Immature natural killer cell (primary cell): ENCODE results near the gene ZMAT3. TPM values are rescaled to one million over a fixed set of nuclear protein-coding genes. Genes with fewer than 3 reads are reported as not detected.
A peak's percentile ranks its signal among the peaks of the same experiment; 100 is the strongest.
"Not testable (repeated sequence)": the region's sequence is repeated elsewhere in the genome, so short reads cannot be mapped to it uniquely, and the experiment has no call there.

Experiments used
- DNase-seq, 3 donors: peaks; one replicate each; pipeline ENCODE4 v3.0.0; 2022; ENCODE audit warnings: mixed read lengths in 1 of 3
- H3K27ac Mint-ChIP-seq, 6 donors: one replicate each; pipeline ENCODE4 v1.8.0; 2020; ENCODE audit warnings: mixed read lengths in 6 of 6, mild to moderate bottlenecking in 5 of 6, inconsistent platforms in 4 of 6, moderate library complexity in 3 of 6
- H3K27me3 Mint-ChIP-seq, 3 donors: one replicate each; pipeline ENCODE4 v1.8.0; 2020 to 2021; ENCODE audit warnings: low read depth in 3 of 3, mild to moderate bottlenecking in 3 of 3, mixed read lengths in 3 of 3, moderate library complexity in 3 of 3, inconsistent platforms in 1 of 3
- H3K36me3 Mint-ChIP-seq, 3 donors: one replicate each; pipeline ENCODE4 v1.8.0; 2020; ENCODE audit warnings: mixed read lengths in 3 of 3, inconsistent platforms in 2 of 3, mild to moderate bottlenecking in 2 of 3
- H3K4me1 Mint-ChIP-seq, 2 donors: one replicate each; pipeline ENCODE4 v1.8.0; 2020; ENCODE audit warnings: inconsistent platforms in 2 of 2, mild to moderate bottlenecking in 2 of 2, mixed read lengths in 2 of 2, moderate library complexity in 1 of 2
- H3K4me3 Mint-ChIP-seq, 5 donors: one replicate each; pipeline ENCODE4 v1.8.0; 2020; ENCODE audit warnings: mild to moderate bottlenecking in 5 of 5, mixed read lengths in 5 of 5, inconsistent platforms in 3 of 5, moderate library complexity in 3 of 5
- H3K9me3 Mint-ChIP-seq, 6 donors: one replicate each; pipeline ENCODE4 v1.8.0; 2020; ENCODE audit warnings: mild to moderate bottlenecking in 6 of 6, mixed read lengths in 6 of 6, inconsistent platforms in 4 of 6, moderate library complexity in 3 of 6
- polyA plus RNA-seq, 3 donors: library from polyadenylated mRNA; unstranded; fragments of 300-500 nt; fragmentation: Illumina TruSeq; gene quantifications; one replicate each; pipeline ENCODE4 v1.2.3, GENCODE V29; 2021

Gene ZMAT3
- polyA plus RNA-seq: 10 to 100 TPM; 16.1 to 21.6 (median 20.8) TPM

- no peaks in the 10 kb centered on the region for H3K9me3 Mint-ChIP-seq
- H3K27me3 Mint-ChIP-seq: peaks cover 3 to 9% (median 3%) of the 10 kb centered on the region in 3 donors
- peak within 1 kb of the TSS; percentile 94 to 97 (median 96) for H3K4me3 Mint-ChIP-seq
- peak within 1 kb of the TSS; percentile 85 to 94 (median 90) for H3K27ac Mint-ChIP-seq
- H3K4me1 Mint-ChIP-seq: peaks cover 31 to 55% of the 10 kb centered on the region in 2 donors
- DNase-seq: peak; percentile 82 to 85 (median 83)
- H3K36me3 Mint-ChIP-seq: peaks cover 5 to 8% (median 6%) of the 10 kb centered on the region in 3 donors
Measured at GRCh38 chr3:179071323-179072099, at the start of gene ZMAT3. TSS of gene ZMAT3 (minus strand) at chr3:179071809. CDS start at chr3:179067752, 4,057 bp downstream.

- no peak for DNase-seq
- Mint-ChIP-seq H3K4me3 (no peak overlapping the region), H3K36me3 (no peaks in the 10 kb centered on the region), H3K27ac (no peak overlapping the region), H3K9me3 (no peaks in the 10 kb centered on the region), H3K4me1 (no peaks in the 10 kb centered on the region), H3K27me3 (peaks cover 0 to 9% (median 3%) of the 10 kb centered on the region in 3 donors)
Measured at GRCh38 chr3:179116816-179117215, 45.2 kb upstream of the ZMAT3 start.

GRCh38 chr3:179115444-179115843 lies 43.8 kb upstream of the ZMAT3 start:
- not testable (repeated sequence) for H3K36me3 Mint-ChIP-seq, H3K4me1 Mint-ChIP-seq, H3K27ac Mint-ChIP-seq, DNase-seq, H3K4me3 Mint-ChIP-seq, H3K9me3 Mint-ChIP-seq, H3K27me3 Mint-ChIP-seq

- H3K27ac Mint-ChIP-seq: no peak overlapping the region
- no peak for DNase-seq
- no peaks in the 10 kb centered on the region for H3K4me1 Mint-ChIP-seq
- no peak overlapping the region for H3K4me3 Mint-ChIP-seq
- no peaks in the 10 kb centered on the region for H3K36me3 Mint-ChIP-seq
- no peaks in the 10 kb centered on the region for H3K9me3 Mint-ChIP-seq
- peaks cover 4 to 7% (median 6%) of the 10 kb centered on the region in 3 donors for H3K27me3 Mint-ChIP-seq
Measured at GRCh38 chr3:179113903-179114302, 42.3 kb upstream of the ZMAT3 start.

GRCh38 chr3:179108086-179108485 lies 36.5 kb upstream of the ZMAT3 start:
- H3K4me3 Mint-ChIP-seq: no peak overlapping the region
- H3K4me1 Mint-ChIP-seq: no peaks in the 10 kb centered on the region
- no peaks in the 10 kb centered on the region for H3K9me3 Mint-ChIP-seq
- no peak for DNase-seq
- no peak overlapping the region for H3K27ac Mint-ChIP-seq
- H3K27me3 Mint-ChIP-seq: peaks cover 5 to 10% (median 8%) of the 10 kb centered on the region in 3 donors
- no peaks in the 10 kb centered on the region for H3K36me3 Mint-ChIP-seq

GRCh38 chr3:179107617-179108016 lies 36.0 kb upstream of the ZMAT3 start:
- Mint-ChIP-seq H3K27ac (no peak overlapping the region), H3K4me3 (no peak overlapping the region), H3K9me3 (no peaks in the 10 kb centered on the region), H3K27me3 (peaks cover 4 to 9% (median 8%) of the 10 kb centered on the region in 3 donors), H3K4me1 (no peaks in the 10 kb centered on the region), H3K36me3 (no peaks in the 10 kb centered on the region)
- no peak for DNase-seq

GRCh38 chr3:179105881-179106280 lies 34.3 kb upstream of the ZMAT3 start:
- DNase-seq: no peak
- no peaks in the 10 kb centered on the region for H3K36me3 Mint-ChIP-seq
- no peak overlapping the region for H3K27ac Mint-ChIP-seq
- H3K9me3 Mint-ChIP-seq: no peaks in the 10 kb centered on the region
- no peaks in the 10 kb centered on the region for H3K4me1 Mint-ChIP-seq
- no peak overlapping the region for H3K4me3 Mint-ChIP-seq
- peaks cover 3 to 8% (median 8%) of the 10 kb centered on the region in 3 donors for H3K27me3 Mint-ChIP-seq

- peaks cover 0 to 5% (median 1%) of the 10 kb centered on the region in 3 donors for H3K27me3 Mint-ChIP-seq
- H3K4me3 Mint-ChIP-seq: no peak overlapping the region
- no peaks in the 10 kb centered on the region for H3K9me3 Mint-ChIP-seq
- no peaks in the 10 kb centered on the region for H3K36me3 Mint-ChIP-seq
- H3K4me1 Mint-ChIP-seq: no peaks in the 10 kb centered on the region
- DNase-seq: no peak
- no peak overlapping the region for H3K27ac Mint-ChIP-seq
Measured at GRCh38 chr3:179100652-179101051, 29.0 kb upstream of the ZMAT3 start.

- Mint-ChIP-seq H3K27me3 (peaks cover 0 to 3% (median 1%) of the 10 kb centered on the region in 3 donors), H3K27ac (no peak overlapping the region), H3K36me3 (no peaks in the 10 kb centered on the region), H3K4me1 (no peaks in the 10 kb centered on the region), H3K4me3 (no peak overlapping the region), H3K9me3 (no peaks in the 10 kb centered on the region)
- DNase-seq: no peak
Measured at GRCh38 chr3:179098388-179099077, 26.9 kb upstream of the ZMAT3 start.

GRCh38 chr3:179093807-179094206 lies 22.2 kb upstream of the ZMAT3 start:
- Mint-ChIP-seq H3K4me1 (no peaks in the 10 kb centered on the region), H3K9me3 (no peaks in the 10 kb centered on the region), H3K36me3 (no peaks in the 10 kb centered on the region), H3K27ac (no peak overlapping the region), H3K4me3 (no peak overlapping the region), H3K27me3 (peaks cover 0 to 1% (median 1%) of the 10 kb centered on the region in 3 donors)
- no peak for DNase-seq

GRCh38 chr3:179091113-179091512 lies 19.5 kb upstream of the ZMAT3 start:
- Mint-ChIP-seq H3K27me3 (peaks cover 0 to 3% (median 2%) of the 10 kb centered on the region in 3 donors), H3K4me3 (no peak overlapping the region), H3K27ac (no peak overlapping the region), H3K36me3 (no peaks in the 10 kb centered on the region), H3K9me3 (no peaks in the 10 kb centered on the region), H3K4me1 (no peaks in the 10 kb centered on the region)
- DNase-seq: no peak

- no peaks in the 10 kb centered on the region for H3K4me1 Mint-ChIP-seq
- H3K36me3 Mint-ChIP-seq: no peaks in the 10 kb centered on the region
- no peak overlapping the region for H3K27ac Mint-ChIP-seq
- DNase-seq: peak in 1 of 3 donors; percentile 7
- no peaks in the 10 kb centered on the region for H3K9me3 Mint-ChIP-seq
- peaks cover 0 to 4% (median 3%) of the 10 kb centered on the region in 3 donors for H3K27me3 Mint-ChIP-seq
- no peak overlapping the region for H3K4me3 Mint-ChIP-seq
Measured at GRCh38 chr3:179088306-179088705, 16.7 kb upstream of the ZMAT3 start.

- Mint-ChIP-seq H3K4me3 (no peak overlapping the region), H3K27me3 (peaks cover 2 to 7% (median 6%) of the 10 kb centered on the region in 3 donors), H3K36me3 (no peaks in the 10 kb centered on the region), H3K9me3 (no peaks in the 10 kb centered on the region), H3K4me1 (no peaks in the 10 kb centered on the region), H3K27ac (no peak overlapping the region)
- no peak for DNase-seq
Measured at GRCh38 chr3:179083977-179084376, 12.4 kb upstream of the ZMAT3 start.

- no peak overlapping the region for H3K27ac Mint-ChIP-seq
- H3K36me3 Mint-ChIP-seq: no peaks in the 10 kb centered on the region
- H3K4me1 Mint-ChIP-seq: no peaks in the 10 kb centered on the region
- H3K4me3 Mint-ChIP-seq: no peak overlapping the region
- H3K27me3 Mint-ChIP-seq: peaks cover 2 to 7% (median 6%) of the 10 kb centered on the region in 3 donors
- H3K9me3 Mint-ChIP-seq: no peaks in the 10 kb centered on the region
- DNase-seq: no peak
Measured at GRCh38 chr3:179082416-179082815, 10.8 kb upstream of the ZMAT3 start.
